Loucy (cell line): ENCODE measurements around the gene PICK1.

Experiments used
- CTCF ChIP-seq: fragments of 200-600 bp; sonication (generic); conservative IDR thresholded peaks from 2 replicates; pipeline ENCODE4 v1.5.1; 2014; ENCODE audit warnings: mild to moderate bottlenecking, antibody characterized with exemption, low read length
- EZH2phosphoT487 ChIP-seq: fragments of 200-600 bp; IDR thresholded peaks from 2 replicates; pipeline ENCODE4 v1.6.1; 2018; ENCODE audit warnings: antibody characterized with exemption, mild to moderate bottlenecking, moderate library complexity, borderline replicate concordance

DNA sequence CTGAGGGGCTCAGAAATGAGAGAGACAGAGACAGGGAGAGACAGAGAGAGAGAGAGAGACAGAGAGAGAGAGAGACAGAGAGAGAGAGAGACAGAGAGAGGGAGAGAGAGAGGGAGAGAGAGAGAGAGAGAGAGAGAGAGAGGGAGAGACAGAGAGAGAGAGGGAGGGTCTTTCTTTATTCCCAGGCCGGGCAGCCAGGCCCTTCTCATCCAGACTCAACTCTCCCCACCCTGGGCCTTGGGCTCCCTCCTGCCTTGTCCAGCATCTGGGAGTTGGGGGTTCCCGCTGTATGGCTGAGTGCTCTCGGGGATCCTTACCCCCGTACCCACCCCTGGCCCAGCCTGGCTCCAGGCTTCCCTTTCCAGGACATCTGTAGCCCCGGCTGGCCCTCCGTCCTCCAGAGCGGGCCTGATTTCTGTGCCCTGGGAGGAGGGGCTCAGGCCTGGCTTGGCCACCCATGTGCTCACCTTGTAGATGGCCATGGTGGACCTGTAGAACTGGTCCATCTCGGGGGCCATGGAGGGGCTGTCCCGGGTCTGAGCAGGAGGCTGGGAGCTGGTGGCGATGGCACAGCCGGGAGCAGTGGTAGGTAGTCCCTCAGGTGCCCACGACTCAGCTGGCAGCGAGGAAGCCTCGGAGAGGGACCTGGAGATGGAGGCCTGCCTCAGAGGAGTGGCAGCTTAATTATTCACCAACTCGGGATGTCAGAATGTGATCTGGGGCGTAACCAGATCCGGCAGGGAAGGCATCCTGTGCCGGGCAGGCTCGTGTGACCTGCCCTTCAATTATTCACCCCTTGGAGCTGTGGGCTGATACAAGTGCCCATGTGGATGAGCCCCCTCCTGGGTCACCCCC is 53.0 kb downstream of the PICK1 start, which contains the start of gene BAIAP2L2:
- TF ChIP-seq CTCF (no peak), EZH2phosphoT487 (no peak)
